ENCODE data around the gene AP4M1. TPM values are rescaled to one million over a fixed set of nuclear protein-coding genes. Genes with fewer than 3 reads are reported as not detected.
A peak's percentile ranks its signal among the peaks of the same experiment; 100 is the strongest.

AP4M1 gene
- total RNA-seq, 4 donors from 2014 or later = 5.0 to 52.0 (median 33.6) TPM

GRCh38 chr7:100100420-100101015 is 925 bp upstream of the AP4M1 start:
- Histone ChIP-seq H3K36me3 (no peaks in the 10 kb centered on the region), H3K4me1 (peaks cover 0 to 17% of the 10 kb centered on the region in 2 donors), H3K9me3 (no peaks in the 10 kb centered on the region), H3K27ac (peak overlapping the region; percentile 87 to 96), H3K27me3 (no peaks in the 10 kb centered on the region), H3K4me3 (peak overlapping the region; percentile 72 to 84)
- intact Hi-C loops (cut with DNase I; ENCODE audit: low total_unique reads) = no loop called here
- DNase-seq = peak; percentile 92 to 93
- TF ChIP-seq POLR2A (IDR thresholded peaks at IDR 0.05) (peak in 1 of 2 donors; percentile 54), CTCF (IDR thresholded peaks at IDR 0.05) (peak in 1 of 4 experiments; percentile 42)

- no peak for DNase-seq
- intact Hi-C loops (cut with DNase I; ENCODE audit: low total_unique reads) = no loop called here
- no peak overlapping the region for H3K27ac ChIP-seq
- TF ChIP-seq CTCF (IDR thresholded peaks at IDR 0.05) (no peak), POLR2A (IDR thresholded peaks at IDR 0.05) (no peak)
- peaks cover 0 to 17% of the 10 kb centered on the region in 2 donors for H3K4me1 ChIP-seq
- H3K9me3 ChIP-seq = no peaks in the 10 kb centered on the region
- no peaks in the 10 kb centered on the region for H3K27me3 ChIP-seq
- no peaks in the 10 kb centered on the region for H3K36me3 ChIP-seq
- H3K4me3 ChIP-seq = no peak overlapping the region
Measured at GRCh38 chr7:100102950-100103840, 1.8 kb downstream of the AP4M1 start.

- intact Hi-C loops (cut with DNase I; ENCODE audit: low total_unique reads) = no loop called here
- Histone ChIP-seq H3K36me3 (no peaks in the 10 kb centered on the region), H3K27me3 (no peaks in the 10 kb centered on the region), H3K9me3 (no peaks in the 10 kb centered on the region), H3K27ac (no peak overlapping the region), H3K4me3 (no peak overlapping the region), H3K4me1 (peaks cover 0 to 5% of the 10 kb centered on the region in 2 donors)
- TF ChIP-seq POLR2A (IDR thresholded peaks at IDR 0.05) (no peak), CTCF (IDR thresholded peaks at IDR 0.05) (no peak)
- DNase-seq = no peak
Measured at GRCh38 chr7:100105534-100105933, 4.1 kb downstream of the AP4M1 start.

- Histone ChIP-seq H3K9me3 (no peaks in the 10 kb centered on the region), H3K4me3 (no peak overlapping the region), H3K4me1 (peaks cover 0 to 5% of the 10 kb centered on the region in 2 donors), H3K27ac (no peak overlapping the region), H3K36me3 (no peaks in the 10 kb centered on the region), H3K27me3 (no peaks in the 10 kb centered on the region)
- no peak for TF ChIP-seq POLR2A (IDR thresholded peaks at IDR 0.05)
- no peak for TF ChIP-seq CTCF (IDR thresholded peaks at IDR 0.05)
- DNase-seq = no peak
- intact Hi-C loops (cut with DNase I; ENCODE audit: low total_unique reads) = no loop called here
Measured at GRCh38 chr7:100106633-100107032, 5.2 kb downstream of the AP4M1 start.

- H3K36me3 ChIP-seq = no peaks in the 10 kb centered on the region
- H3K27ac ChIP-seq = no peak overlapping the region
- peaks cover 0 to 4% of the 10 kb centered on the region in 2 donors for H3K4me1 ChIP-seq
- no peak overlapping the region for H3K4me3 ChIP-seq
- no peaks in the 10 kb centered on the region for H3K9me3 ChIP-seq
- no peak for DNase-seq
- H3K27me3 ChIP-seq = no peaks in the 10 kb centered on the region
- TF ChIP-seq POLR2A (IDR thresholded peaks at IDR 0.05) (no peak), CTCF (IDR thresholded peaks at IDR 0.05) (no peak)
- intact Hi-C loops (cut with DNase I; ENCODE audit: low total_unique reads) = no loop called here
Measured at GRCh38 chr7:100107125-100107737, 5.8 kb downstream of the AP4M1 start.

Measured in uterus (tissue), 4 donors.